Uterus (tissue), 4 donors: ENCODE data around the gene INSC. TPM values are rescaled to one million over a fixed set of nuclear protein-coding genes. Genes with fewer than 3 reads are reported as not detected.

ENCODE experiments used
- DNase-seq, 2 donors: peaks; one replicate each; pipeline ENCODE4 v3.0.0-alpha.2; 2019 to 2020
- H3K27ac ChIP-seq, 2 donors: fragments of 200-600 bp; sonication (generic); 1 replicate in 1 of 2; 2 replicates in 1 of 2; pipeline ENCODE4 v1.5.1; 2016 to 2018
- H3K27me3 ChIP-seq, 2 donors: fragments of 200-600 bp; sonication (generic); one replicate each; pipeline ENCODE4 v1.5.1; 2018 to 2019; ENCODE audit warnings: control low read depth in 1 of 2
- H3K36me3 ChIP-seq, 2 donors: fragments of 200-600 bp; sonication (generic); one replicate each; pipeline ENCODE4 v1.5.1; 2019; ENCODE audit warnings: control low read depth in 1 of 2
- H3K4me1 ChIP-seq, 2 donors: fragments of 200-600 bp; sonication (generic); one replicate each; pipeline ENCODE4 v1.5.1; 2018 to 2019; ENCODE audit warnings: control low read depth in 1 of 2
- H3K4me3 ChIP-seq, 2 donors: fragments of 200-600 bp; sonication (generic); 1 replicate in 1 of 2; 2 replicates in 1 of 2; pipeline ENCODE4 v1.5.1; 2018 to 2019; ENCODE audit warnings: mild to moderate bottlenecking in 1 of 2
- H3K9me3 ChIP-seq, 2 donors: fragments of 200-600 bp; sonication (generic); one replicate each; pipeline ENCODE4 v1.5.1; 2019; ENCODE audit warnings: control low read depth in 1 of 2
- POLR2A ChIP-seq, 2 donors: fragments of 450-650 bp; IDR thresholded peaks; one replicate each; pipeline ENCODE4 v1.6.1; 2016; ENCODE audit warnings: antibody characterized with exemption in 2 of 2, mild to moderate bottlenecking in 1 of 2, moderate library complexity in 1 of 2
- intact Hi-C: fragments of 100-400 bp; cut with DNase I; formaldehyde crosslinking; loops from one replicate; pipeline ENCODE4 v1.15.1; 2023; ENCODE audit warnings: low total_unique reads
- total RNA-seq, 4 donors: library from RNA; depleted of rRNA in 3 of 4; stranded (reverse); fragments of >200 nt in 3 of 4; gene quantifications; one replicate each; pipeline versions ENCODE4 v1.1.0 to v1.2.4, GENCODE V29; 2014 to 2023
- TF ChIP-seq, protein P1 (sequence below), 4 experiments: fragments of 200-600 bp in 2 of 4; fragments of 450-650 bp in 2 of 4; sonication (generic) in 2 of 4; IDR thresholded peaks; one replicate each; pipeline ENCODE4 v1.5.1; 2016 to 2019; ENCODE audit warnings: antibody characterized with exemption in 4 of 4, mild to moderate bottlenecking in 2 of 4, moderate library complexity in 1 of 4
- donor health status: DM: yes; HTN: yes; CAD: no.

Gene INSC
- total RNA-seq, 4 donors from 2014 or later: 0.24 to 2.6 TPM; not detected in 2

DNA sequence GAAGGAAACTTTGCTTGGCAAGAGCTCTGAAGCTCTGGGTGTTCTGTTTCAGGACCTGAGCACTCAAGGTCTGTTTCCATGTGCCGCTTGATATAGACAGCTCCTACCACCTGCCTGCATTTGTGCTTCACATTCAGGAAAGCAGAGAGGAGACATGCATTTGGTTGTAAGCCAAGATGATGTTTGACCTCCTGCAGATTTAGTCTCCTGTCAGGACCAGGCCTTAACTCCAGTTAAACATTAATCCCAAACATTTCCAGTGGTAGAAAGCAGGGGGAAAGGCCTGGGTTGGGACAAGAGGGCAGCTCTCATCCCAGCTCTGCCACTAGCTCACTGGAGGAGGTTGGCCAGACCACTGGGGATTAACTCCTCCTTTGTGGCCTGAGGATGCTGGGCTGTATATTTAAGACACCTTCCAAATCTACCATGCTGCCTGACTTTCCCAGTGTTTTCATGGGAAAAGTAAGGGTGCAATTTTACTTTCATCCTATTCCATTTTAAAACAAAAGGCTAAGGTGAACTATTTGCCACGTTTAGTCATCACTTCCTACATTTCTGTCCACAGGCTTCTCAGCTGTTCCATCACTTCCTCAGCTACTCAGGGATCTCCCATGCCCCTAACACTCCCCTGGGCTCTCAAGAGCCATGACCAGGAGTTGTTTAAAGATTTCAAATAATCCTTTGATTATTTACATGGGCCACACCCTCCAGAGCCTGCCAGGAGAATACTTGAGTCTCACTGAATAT, 80.9 kb downstream of the INSC start:
- Histone ChIP-seq H3K4me3 (no peak overlapping the region), H3K36me3 (no peaks in the 10 kb centered on the region), H3K27me3 (no peaks in the 10 kb centered on the region), H3K4me1 (no peaks in the 10 kb centered on the region), H3K9me3 (no peaks in the 10 kb centered on the region), H3K27ac (no peak overlapping the region)
- DNase-seq: no peak
- intact Hi-C loops: no loop called here
- TF ChIP-seq, protein P1, sequence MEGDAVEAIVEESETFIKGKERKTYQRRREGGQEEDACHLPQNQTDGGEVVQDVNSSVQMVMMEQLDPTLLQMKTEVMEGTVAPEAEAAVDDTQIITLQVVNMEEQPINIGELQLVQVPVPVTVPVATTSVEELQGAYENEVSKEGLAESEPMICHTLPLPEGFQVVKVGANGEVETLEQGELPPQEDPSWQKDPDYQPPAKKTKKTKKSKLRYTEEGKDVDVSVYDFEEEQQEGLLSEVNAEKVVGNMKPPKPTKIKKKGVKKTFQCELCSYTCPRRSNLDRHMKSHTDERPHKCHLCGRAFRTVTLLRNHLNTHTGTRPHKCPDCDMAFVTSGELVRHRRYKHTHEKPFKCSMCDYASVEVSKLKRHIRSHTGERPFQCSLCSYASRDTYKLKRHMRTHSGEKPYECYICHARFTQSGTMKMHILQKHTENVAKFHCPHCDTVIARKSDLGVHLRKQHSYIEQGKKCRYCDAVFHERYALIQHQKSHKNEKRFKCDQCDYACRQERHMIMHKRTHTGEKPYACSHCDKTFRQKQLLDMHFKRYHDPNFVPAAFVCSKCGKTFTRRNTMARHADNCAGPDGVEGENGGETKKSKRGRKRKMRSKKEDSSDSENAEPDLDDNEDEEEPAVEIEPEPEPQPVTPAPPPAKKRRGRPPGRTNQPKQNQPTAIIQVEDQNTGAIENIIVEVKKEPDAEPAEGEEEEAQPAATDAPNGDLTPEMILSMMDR (IDR thresholded peaks at IDR 0.05): no peak
- TF ChIP-seq POLR2A (IDR thresholded peaks at IDR 0.05): no peak

DNA sequence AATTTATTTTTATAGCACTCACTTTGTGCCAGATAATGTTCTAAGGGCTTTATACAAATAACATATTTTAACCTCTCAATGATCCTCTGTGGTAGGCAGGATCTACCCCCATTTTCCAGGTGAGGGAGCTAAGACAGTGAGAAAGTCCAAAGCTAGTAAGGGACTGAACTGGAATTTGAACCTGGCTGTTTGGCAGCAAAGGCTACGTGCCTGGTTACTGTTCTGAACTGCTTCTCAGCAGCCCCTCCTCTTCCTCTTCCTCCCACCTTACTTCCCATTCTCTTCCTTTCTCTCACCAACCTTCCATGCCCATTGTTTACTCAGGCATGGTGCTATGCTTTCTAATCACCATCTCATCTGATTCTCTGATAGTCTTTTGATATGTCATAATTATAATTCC, 82.0 kb downstream of the INSC start:
- no peak overlapping the region for H3K4me3 ChIP-seq
- H3K27me3 ChIP-seq: no peaks in the 10 kb centered on the region
- no peak overlapping the region for H3K27ac ChIP-seq
- H3K9me3 ChIP-seq: no peaks in the 10 kb centered on the region
- DNase-seq: no peak
- TF ChIP-seq POLR2A (IDR thresholded peaks at IDR 0.05): no peak
- TF ChIP-seq, protein P1 (IDR thresholded peaks at IDR 0.05): no peak
- H3K4me1 ChIP-seq: no peaks in the 10 kb centered on the region
- H3K36me3 ChIP-seq: no peaks in the 10 kb centered on the region
- intact Hi-C loops: no loop called here

DNA sequence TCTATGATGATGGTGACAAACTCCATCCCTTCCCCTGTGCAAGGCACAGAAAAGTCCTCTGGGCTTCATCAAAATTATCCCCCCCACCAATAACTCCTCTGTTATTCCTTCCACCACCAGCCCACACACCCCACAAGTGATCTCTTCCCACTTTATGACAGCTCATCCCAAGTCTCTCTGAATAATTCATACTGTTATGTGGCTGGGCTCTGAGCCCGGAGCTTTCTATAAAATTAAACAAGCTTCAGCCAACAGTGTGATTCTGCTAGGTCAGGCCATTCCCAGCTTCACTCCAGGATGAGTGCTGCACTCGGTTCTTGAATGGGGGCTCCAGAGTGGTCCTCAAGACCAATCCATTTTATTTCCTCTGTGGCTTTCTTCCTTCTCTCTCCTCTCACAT, 83.0 kb downstream of the INSC start:
- no peak for DNase-seq
- H3K4me3 ChIP-seq: no peak overlapping the region
- no peaks in the 10 kb centered on the region for H3K27me3 ChIP-seq
- H3K27ac ChIP-seq: no peak overlapping the region
- no peaks in the 10 kb centered on the region for H3K9me3 ChIP-seq
- intact Hi-C loops: no loop called here
- H3K4me1 ChIP-seq: no peaks in the 10 kb centered on the region
- H3K36me3 ChIP-seq: no peaks in the 10 kb centered on the region
- TF ChIP-seq, protein P1 (IDR thresholded peaks at IDR 0.05): no peak
- TF ChIP-seq POLR2A (IDR thresholded peaks at IDR 0.05): no peak

DNA sequence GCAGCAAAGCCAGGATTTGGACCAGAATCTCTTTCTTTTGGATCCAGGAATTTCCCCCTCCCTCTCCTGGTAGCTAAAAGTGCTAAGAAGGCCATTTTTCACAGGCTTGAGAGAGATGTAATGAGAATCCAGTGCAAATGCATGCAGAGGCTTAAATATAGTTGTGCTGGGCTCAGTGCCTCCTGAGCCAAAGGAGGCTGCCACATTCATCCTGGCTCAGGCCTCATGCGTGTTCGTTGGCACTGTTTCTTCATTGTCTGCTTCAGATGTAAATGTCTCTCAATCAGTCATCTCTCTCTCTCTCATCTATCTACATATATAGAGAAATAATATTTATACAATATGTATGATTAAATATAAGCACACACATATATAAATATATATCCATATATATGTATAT, 83.6 kb downstream of the INSC start:
- no peak overlapping the region for H3K4me3 ChIP-seq
- no peak overlapping the region for H3K27ac ChIP-seq
- H3K4me1 ChIP-seq: no peaks in the 10 kb centered on the region
- no peak for DNase-seq
- no peaks in the 10 kb centered on the region for H3K9me3 ChIP-seq
- no peaks in the 10 kb centered on the region for H3K27me3 ChIP-seq
- intact Hi-C loops: no loop called here
- TF ChIP-seq, protein P1 (IDR thresholded peaks at IDR 0.05): no peak
- TF ChIP-seq POLR2A (IDR thresholded peaks at IDR 0.05): no peak
- H3K36me3 ChIP-seq: no peaks in the 10 kb centered on the region

DNA sequence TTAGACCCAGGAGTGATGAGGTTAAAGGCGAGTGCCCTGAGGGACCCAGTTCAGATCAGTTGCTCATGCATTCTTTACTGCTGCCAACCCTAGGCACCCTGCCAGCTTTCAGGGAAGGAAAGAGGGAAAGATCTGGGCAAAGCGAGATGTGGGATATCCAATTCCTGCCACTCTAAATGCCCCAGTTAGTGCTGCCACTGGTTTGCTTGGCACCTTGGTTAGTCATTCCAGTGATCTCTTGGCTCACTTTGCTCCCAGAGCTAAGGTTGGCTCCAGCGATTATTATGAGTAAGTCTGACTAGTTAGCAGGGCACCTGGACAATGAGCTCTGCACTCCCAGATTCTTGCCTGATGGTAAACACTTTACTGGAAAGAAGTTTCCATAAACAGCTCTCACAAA, 85.0 kb downstream of the INSC start:
- TF ChIP-seq POLR2A (IDR thresholded peaks at IDR 0.05): no peak
- TF ChIP-seq, protein P1 (IDR thresholded peaks at IDR 0.05): no peak
- Histone ChIP-seq H3K27ac (no peak overlapping the region), H3K4me1 (no peaks in the 10 kb centered on the region), H3K9me3 (no peaks in the 10 kb centered on the region), H3K27me3 (no peaks in the 10 kb centered on the region), H3K36me3 (no peaks in the 10 kb centered on the region), H3K4me3 (no peak overlapping the region)
- intact Hi-C loops: no loop called here
- no peak for DNase-seq
